ENCODE measurements around the gene ACTL6B.
"Not testable (repeated sequence)": the region's sequence is repeated elsewhere in the genome, so short reads cannot be mapped to it uniquely, and the experiment has no call there.

ACTL6B gene

GRCh38 chr7:100671353-100672327 lies 15.4 kb upstream of the ACTL6B start:
- no peak for DNase-seq

GRCh38 chr7:100670074-100670473 lies 13.8 kb upstream of the ACTL6B start:
- no peak for DNase-seq

GRCh38 chr7:100669106-100669505 lies 12.9 kb upstream of the ACTL6B start:
- not testable (repeated sequence) for DNase-seq

- no peak for DNase-seq
These were observed 11.8 kb upstream of the ACTL6B start for GRCh38 chr7:100668069-100668449.

GRCh38 chr7:100667331-100668068 lies 11.3 kb upstream of the ACTL6B start:
- no peak for DNase-seq

GRCh38 chr7:100665168-100665726 lies 9.0 kb upstream of the ACTL6B start:
- no peak for DNase-seq

- DNase-seq = not testable (repeated sequence)
These were observed 6.0 kb upstream of the ACTL6B start for GRCh38 chr7:100662194-100662776.

GRCh38 chr7:100654908-100655831 lies 1.1 kb downstream of the ACTL6B start:
- DNase-seq = no peak

GRCh38 chr7:100649826-100650565 lies 6.3 kb downstream of the ACTL6B start:
- no peak for DNase-seq

GRCh38 chr7:100642534-100642907 lies 13.7 kb downstream of the ACTL6B start:
- no peak for DNase-seq

GRCh38 chr7:100641860-100642533 lies 14.3 kb downstream of the ACTL6B start:
- DNase-seq = no peak

GRCh38 chr7:100641463-100641859 lies 14.8 kb downstream of the ACTL6B start, which contains the start of gene TFR2:
Gene TFR2 (minus strand): TSS chr7:100641552. CDS start chr7:100641509, 43 bp downstream.
- no peak for DNase-seq

- no peak for DNase-seq
These were observed 15.5 kb downstream of the ACTL6B start for GRCh38 chr7:100640517-100641440.

- DNase-seq = no peak
These were observed 16.2 kb downstream of the ACTL6B start for GRCh38 chr7:100639995-100640516.

GRCh38 chr7:100632951-100633717 lies 23.1 kb downstream of the ACTL6B start:
- DNase-seq = peak; percentile 53

GRCh38 chr7:100630066-100630465 lies 26.2 kb downstream of the ACTL6B start:
- no peak for DNase-seq

- no peak for DNase-seq
These were observed 27.0 kb downstream of the ACTL6B start for GRCh38 chr7:100629117-100629716.

GRCh38 chr7:100627238-100627549 lies 29.1 kb downstream of the ACTL6B start:
- DNase-seq = no peak

Measured in activated effector memory CD4-positive, alpha-beta T cell treated with Interleukin-2 at 50 U/mL for 16 hours (primary cell).